Fibroblast of skin of back (primary cell): ENCODE data around the gene TMEM163. TPM values are rescaled to one million over a fixed set of nuclear protein-coding genes. Genes with fewer than 3 reads are reported as not detected.
A peak's percentile ranks its signal among the peaks of the same experiment; 100 is the strongest.
"Not testable (repeated sequence)": the region's sequence is repeated elsewhere in the genome, so short reads cannot be mapped to it uniquely, and the experiment has no call there.

Experiments used
- DNase-seq: peaks from one replicate; pipeline ENCODE4 v3.0.0-alpha.2; 2013
- polyA plus RNA-seq, 2 experiments: library from polyadenylated mRNA; unstranded; fragments of 120-200 nt; gene quantifications; one replicate each; pipeline ENCODE4 v1.2.1, GENCODE V29; 2013; ENCODE audit not compliant: insufficient read length in 2 of 2

Gene TMEM163
- polyA plus RNA-seq (2013, experiment 1 of 2; ENCODE audit: insufficient read length): 0.06 TPM
- not detected for polyA plus RNA-seq (2013, experiment 2 of 2; ENCODE audit: insufficient read length)

- DNase-seq: no peak
Observed at GRCh38 chr2:134718817-134719814, at the start of gene TMEM163. TMEM163 (minus strand) TSS chr2:134719000.

- DNase-seq: no peak
Observed at GRCh38 chr2:134766583-134766982, 47.8 kb upstream of the TMEM163 start.

DNA sequence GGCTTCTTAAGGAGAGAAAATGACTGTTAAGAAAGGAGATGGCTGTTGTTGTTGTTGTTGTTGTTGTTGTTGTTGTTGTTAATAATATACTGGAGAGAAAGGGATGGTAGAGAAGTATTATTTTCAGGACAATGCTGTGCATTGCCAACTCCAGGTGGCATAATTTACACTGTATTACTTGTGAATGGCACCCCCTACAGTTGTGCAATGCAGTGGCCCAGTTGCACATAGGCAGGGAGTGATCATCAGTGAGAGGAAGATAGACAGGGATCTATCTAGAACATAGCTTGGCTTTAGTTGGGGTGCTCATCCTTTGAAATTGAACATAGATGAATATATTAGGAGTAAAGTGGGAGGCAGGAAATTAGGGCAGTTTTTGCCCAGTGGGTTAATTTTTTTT, 47.2 kb upstream of the TMEM163 start:
- no peak for DNase-seq

DNA sequence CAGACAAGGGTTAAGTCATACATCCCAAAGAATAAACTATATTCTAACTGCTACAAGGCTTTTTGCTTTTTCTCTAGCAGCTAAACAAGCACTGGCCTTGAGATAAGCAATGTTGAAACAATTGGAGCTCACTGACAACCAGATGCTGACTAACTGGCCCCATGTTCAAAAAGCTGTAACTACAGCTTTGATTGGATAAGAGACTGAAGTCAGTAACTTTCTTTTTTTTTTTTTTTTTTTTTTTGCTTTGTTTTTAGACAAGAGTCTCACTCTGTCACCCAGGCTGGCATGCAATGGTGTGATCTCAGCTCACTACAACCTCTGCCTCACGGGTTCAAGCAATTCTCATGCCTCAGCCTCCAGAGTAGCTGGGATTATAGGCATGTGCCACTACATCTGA, 45.4 kb upstream of the TMEM163 start:
- no peak for DNase-seq

GRCh38 chr2:134763164-134763710, 44.4 kb upstream of the TMEM163 start:
- no peak for DNase-seq

DNA sequence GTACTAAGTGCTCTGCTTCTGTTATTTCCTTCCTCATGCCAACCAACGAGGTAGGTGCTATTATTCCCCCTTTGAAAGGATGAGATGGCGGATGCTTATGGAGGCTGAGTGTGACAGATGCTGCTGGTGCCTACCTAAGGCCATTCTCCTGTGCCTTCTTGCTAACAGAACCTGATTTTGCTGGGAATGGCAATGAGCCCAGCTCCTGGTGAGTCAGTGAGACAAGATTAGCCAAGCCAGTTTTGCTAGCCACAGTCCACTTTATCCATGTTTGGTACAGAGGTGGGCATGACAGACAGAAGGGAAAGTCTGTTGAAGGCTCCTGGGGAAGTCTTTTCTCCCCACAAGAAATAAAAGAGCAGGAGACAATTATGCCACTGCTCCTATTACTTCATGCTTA, 43.7 kb upstream of the TMEM163 start:
- DNase-seq: no peak

DNA sequence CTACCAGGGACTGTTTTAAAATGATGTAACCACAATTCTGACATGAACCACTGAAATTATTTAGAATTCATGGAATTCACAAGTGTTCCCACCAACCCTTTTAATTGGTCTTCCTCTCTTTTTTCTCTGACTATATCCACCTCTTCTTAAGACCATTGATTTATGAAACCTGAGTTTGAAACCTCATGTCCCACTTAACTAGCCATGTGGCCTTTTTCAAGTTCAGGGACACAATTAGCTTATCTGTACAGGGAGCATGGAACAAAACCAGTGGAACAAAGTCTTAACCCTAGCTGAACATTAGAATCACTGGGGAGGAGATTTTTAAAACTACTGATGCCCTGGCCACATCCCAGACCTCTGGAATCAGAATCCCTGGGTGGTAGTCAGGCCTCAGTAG, 41.6 kb upstream of the TMEM163 start:
- no peak for DNase-seq

DNA sequence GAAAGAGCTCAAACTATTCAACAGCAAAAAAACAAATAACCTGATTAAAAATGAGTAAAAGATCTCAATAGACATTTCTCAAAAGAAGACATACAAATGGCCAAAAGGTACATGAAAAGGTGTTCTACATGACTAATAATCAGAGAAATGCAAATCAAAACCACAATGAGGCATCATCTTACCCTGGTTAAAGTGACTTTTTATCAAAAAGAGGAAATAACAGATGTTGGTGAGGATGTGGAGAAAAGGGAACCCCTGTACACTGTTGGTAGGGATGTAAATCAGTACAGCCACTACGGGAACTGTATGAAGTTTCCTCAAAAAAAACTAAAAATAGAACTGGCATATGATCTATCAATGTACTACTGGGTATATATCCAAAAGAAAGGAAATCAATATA, 39.8 kb upstream of the TMEM163 start:
- DNase-seq: no peak

- not testable (repeated sequence) for DNase-seq
Observed at GRCh38 chr2:134751981-134752380, 33.2 kb upstream of the TMEM163 start.

DNA sequence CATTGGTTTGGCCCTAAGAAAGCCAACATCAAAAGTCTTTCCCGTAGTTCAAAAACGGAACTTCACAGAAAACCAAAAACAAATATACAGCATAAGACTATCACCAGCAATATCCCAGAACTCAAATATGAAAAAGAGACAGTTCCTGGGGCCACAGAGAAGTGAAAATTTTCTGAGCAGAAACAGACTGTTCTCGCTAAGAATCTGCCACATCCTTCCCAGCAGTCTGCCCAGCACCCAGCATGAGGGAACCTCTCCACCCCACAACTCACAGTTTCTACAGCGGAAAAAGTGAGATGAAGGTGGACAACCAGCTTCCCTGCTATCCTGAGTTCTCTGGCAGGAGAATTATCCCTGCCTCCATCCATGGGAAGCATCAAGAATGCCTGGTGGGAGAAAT, 26.7 kb upstream of the TMEM163 start:
- no peak for DNase-seq

DNA sequence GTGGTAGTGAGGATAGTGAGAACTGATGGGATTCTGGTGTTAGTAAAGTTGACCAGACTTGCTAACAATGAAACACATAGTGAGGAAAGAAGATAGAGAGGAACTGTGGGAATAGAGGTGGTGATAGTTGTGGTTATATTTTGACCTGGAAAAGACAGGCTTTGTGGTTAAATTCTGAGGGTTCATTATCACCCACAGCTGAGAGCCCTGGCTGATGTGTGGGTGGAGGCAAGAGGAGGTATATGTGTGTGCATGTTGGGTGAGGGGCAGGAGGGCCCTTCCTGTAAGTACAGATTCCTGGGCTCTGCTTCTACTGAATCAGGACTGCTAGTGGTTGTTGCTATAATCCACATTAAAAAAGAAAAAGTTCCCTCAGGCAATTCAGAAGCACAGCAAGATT, 26.2 kb upstream of the TMEM163 start:
- no peak for DNase-seq

DNA sequence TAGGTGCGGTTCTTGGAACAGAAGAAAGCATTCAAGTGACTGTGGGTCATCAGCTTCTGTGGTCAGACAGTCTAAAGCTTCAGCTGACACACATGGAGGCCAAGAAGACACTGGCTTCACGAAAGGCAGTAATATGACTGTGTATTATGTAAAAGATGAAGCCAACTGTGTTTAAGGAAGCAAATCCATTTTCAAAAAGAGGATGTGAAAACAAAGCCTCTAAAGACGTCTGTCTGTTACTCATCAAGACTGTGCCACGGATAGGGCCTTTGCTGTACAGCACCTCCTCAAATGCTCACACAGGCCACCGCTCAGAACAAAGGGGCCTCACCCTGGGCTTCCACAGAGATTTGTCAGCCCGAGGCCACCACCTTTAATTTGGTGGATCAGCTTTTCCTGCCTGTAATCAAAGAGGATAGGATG, 21.1 kb upstream of the TMEM163 start:
- DNase-seq: no peak

DNA sequence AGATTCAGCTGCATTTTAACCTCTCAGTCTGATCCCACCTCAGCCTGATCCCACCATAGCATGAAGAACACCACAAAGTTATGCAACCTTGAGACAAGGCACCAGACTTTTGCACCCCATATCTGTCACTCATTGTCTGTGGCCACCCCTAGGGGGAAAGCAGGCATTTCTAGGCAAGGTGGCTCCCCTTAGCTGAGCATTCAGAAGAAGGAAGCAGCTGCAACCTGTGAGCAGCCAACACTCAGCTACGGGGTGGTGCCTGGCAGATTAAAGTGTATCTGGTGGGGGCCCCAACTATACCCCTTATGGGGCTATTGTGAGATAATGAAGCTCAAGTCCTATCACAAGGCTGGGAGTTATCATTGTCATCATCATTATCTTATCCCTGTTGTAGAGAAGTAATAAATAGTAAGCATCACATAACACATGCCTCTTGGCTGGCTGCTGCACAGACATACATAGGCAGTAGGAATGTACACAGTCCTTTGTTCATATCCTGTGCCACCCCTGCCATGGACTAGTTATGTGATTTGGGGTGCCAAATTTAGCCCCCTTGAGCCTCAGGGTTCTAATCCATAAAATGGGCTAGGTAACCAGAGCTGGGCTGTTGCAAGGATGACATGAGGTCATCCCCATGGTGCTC, 20.6 kb upstream of the TMEM163 start:
- DNase-seq: no peak

GRCh38 chr2:134738141-134738870, 19.5 kb upstream of the TMEM163 start:
- DNase-seq: peak; percentile 11

DNA sequence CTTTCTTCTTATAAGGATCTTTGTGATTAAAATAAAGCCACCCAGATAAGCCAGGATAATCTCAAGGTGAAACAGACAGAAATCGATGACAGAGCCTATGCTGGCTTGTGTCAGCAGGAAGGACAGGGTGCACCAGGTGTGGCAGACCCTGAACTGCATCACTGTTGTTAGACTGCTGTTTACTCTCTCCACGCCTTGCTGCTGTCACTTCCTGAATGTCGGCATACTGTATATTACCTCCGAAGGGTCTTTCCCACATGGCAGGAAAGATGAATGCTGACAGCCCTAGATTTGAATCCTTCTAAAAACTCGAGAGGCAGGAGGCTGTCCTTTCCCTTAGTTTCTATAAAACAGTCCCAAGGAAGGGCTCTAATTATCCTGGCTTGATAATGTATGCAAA, 18.9 kb upstream of the TMEM163 start:
- DNase-seq: no peak

DNA sequence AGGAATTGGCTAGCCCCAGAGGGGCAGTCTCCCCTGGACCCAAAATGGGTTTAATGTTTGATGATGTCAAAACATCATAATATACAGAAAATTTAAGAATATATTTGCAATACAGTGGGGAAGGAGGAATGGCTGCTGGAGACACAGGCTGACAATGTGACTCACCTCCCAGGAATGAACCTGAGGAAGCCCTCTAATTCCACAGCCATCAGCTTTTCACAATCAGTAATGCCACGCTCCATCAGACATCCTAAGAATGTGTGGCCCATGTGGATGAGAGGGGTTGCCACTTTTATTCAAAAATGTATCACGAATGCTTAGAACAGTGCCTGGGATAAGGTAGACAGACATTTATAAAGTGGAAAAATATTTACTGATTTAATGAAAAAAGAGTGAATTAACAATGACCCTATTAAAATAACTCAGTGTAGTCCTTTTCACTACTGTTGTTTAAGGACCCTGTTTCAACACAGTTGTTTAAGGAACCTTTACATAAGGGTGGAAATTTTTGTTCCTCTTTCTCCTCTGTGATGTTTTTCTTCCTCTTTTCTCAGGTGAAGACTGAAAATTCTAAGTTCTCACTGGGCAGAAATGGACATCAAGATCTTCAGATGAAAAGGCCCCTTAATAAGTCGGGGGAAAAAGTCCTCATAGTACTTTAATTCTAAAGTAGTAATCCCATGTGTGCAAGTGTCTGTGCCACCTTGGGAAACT, 17.5 kb upstream of the TMEM163 start:
- DNase-seq: peak; percentile 79

- no peak for DNase-seq
Observed at GRCh38 chr2:134728163-134728562, 9.4 kb upstream of the TMEM163 start.

- peak; percentile 41 for DNase-seq
Observed at GRCh38 chr2:134727385-134727784, 8.6 kb upstream of the TMEM163 start.

DNA sequence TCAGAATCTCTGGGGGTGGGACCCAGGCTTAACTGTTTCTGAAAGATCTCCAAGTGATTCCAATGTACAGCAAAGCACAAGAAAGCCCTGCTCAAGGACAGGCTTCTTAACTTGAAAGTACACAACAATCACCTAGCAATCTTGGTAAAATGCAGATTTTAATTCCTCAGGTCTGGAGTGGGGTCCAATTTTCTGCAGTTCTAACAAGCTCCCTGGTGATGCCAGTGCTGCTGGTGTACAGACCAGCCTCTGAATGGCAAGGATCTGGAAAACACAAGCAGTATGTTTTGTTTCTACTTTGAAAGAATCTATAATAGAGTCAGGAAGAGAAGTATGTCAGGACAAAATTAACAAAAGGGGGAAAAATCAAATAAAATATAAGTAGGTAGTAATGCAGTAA, 7.8 kb upstream of the TMEM163 start:
- no peak for DNase-seq

- no peak for DNase-seq
Observed at GRCh38 chr2:134725876-134726275, 7.1 kb upstream of the TMEM163 start.

DNA sequence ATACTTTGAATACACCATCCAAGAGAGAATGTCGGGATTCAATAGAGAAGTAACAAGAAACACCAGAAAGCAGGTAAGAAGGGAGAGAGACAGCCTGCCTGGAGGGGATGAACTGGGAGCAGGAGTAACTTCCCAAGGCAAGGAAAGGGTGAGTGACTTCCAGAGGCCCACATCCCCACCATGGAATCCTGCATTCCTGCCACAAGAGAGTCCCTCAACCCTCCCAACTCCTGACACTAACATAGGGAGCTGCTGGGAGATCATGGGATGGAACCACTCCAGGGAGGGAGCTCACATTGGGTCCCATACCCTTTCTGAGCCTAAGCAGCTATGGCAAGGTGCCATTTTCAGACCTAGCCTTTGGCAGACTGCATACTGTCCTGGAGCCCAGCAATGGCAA, 5.5 kb upstream of the TMEM163 start:
- DNase-seq: no peak

- not testable (repeated sequence) for DNase-seq
Observed at GRCh38 chr2:134723742-134724141, 4.9 kb upstream of the TMEM163 start.
